Fibroblast of the aortic adventitia (primary cell): ENCODE results near the gene TMCC1. TPM values are rescaled to one million over a fixed set of nuclear protein-coding genes. Genes with fewer than 3 reads are reported as not detected.

Experiments used
- DNase-seq: peaks from one replicate; pipeline ENCODE4 v3.0.0-alpha.2; 2010; ENCODE audit warnings: low read depth
- H3K4me3 ChIP-seq: 2 replicates; pipeline ENCODE4 v1.5.1; 2011; ENCODE audit warnings: low read depth, mild to moderate bottlenecking, control low read depth, low read length, moderate library complexity
- total RNA-seq: library from RNA; depleted of rRNA; stranded (reverse); fragments of >200 nt; gene quantifications from 2 replicates; pipeline ENCODE4 v1.2.3, GENCODE V29; 2012; ENCODE audit warnings: low replicate concordance
- TF ChIP-seq, protein P1 (sequence below): IDR thresholded peaks from 2 replicates; pipeline ENCODE4 v1.5.1; 2011; ENCODE audit warnings: mild to moderate bottlenecking, low read length, control low read depth, inconsistent platforms; ENCODE audit not compliant: insufficient read depth

The TMCC1 gene
- total RNA-seq, 1 donor, result 16.9 TPM

DNA sequence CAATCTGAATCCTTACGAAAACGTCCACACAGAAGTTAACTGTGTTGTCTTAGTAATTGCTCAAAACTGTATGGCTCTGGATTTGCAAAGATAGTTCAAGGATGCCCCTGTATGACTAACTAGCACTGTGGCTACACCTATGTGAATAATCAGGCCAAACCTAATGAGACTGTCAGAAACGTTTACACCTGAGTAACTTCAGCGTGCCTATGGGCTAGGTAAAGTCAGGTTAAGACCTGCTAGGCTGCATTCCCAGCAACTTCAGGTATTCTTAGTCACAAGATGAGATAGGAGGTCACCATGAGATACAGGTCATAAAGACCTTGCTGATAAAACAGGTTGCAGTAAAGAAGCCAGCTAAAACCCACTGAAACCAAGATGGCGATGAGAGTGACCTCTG is 199.3 kb downstream of the TMCC1 start:
- H3K4me3 ChIP-seq, result no peak overlapping the region
- DNase-seq, result no peak
- TF ChIP-seq, protein P1, sequence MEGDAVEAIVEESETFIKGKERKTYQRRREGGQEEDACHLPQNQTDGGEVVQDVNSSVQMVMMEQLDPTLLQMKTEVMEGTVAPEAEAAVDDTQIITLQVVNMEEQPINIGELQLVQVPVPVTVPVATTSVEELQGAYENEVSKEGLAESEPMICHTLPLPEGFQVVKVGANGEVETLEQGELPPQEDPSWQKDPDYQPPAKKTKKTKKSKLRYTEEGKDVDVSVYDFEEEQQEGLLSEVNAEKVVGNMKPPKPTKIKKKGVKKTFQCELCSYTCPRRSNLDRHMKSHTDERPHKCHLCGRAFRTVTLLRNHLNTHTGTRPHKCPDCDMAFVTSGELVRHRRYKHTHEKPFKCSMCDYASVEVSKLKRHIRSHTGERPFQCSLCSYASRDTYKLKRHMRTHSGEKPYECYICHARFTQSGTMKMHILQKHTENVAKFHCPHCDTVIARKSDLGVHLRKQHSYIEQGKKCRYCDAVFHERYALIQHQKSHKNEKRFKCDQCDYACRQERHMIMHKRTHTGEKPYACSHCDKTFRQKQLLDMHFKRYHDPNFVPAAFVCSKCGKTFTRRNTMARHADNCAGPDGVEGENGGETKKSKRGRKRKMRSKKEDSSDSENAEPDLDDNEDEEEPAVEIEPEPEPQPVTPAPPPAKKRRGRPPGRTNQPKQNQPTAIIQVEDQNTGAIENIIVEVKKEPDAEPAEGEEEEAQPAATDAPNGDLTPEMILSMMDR, result no peak

DNA sequence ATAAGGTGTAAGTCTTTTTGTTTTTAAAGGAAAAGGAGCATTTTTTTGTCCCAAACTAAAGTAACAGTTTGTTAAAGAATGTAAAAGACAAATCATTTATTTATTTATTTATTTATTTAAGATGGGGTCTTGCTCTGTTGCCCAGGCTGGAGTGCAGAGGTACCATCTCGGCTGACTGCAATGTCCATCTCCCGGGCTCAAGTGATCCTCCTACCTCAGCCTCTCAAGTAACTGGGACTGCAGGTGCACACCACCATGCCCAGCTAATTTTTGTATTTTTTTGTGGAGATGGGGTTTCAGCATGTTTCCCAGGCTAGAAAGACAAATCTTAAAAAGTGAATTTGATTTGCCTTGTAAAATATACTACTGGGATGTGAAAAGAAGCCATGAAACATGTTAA is 200.8 kb downstream of the TMCC1 start:
- DNase-seq, result no peak
- TF ChIP-seq, protein P1, result no peak

DNA sequence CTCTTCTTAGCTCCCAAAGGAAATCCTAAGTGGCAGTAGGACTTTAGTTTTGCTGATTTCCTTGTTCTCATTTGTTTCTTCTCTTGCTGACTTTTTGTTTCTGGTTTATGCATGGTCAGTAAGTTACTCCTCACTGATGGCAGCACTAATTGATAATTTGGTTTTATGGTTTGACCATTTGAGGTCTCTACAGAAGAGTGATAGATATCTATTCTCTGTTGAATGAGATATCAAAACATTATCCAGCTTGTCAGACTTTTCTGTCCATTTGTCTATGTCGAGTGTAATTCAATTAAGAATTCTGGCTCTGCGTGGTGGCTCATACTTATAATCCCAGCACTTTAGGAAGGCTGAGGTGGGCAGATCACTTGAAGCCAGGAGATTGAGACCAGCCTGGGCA is 202.5 kb downstream of the TMCC1 start:
- no peak for DNase-seq
- H3K4me3 ChIP-seq, result no peak overlapping the region
- TF ChIP-seq, protein P1, result no peak

More for the DNA sequence above, 200.8 kb downstream of the TMCC1 start:
- no peak overlapping the region for H3K4me3 ChIP-seq

DNA sequence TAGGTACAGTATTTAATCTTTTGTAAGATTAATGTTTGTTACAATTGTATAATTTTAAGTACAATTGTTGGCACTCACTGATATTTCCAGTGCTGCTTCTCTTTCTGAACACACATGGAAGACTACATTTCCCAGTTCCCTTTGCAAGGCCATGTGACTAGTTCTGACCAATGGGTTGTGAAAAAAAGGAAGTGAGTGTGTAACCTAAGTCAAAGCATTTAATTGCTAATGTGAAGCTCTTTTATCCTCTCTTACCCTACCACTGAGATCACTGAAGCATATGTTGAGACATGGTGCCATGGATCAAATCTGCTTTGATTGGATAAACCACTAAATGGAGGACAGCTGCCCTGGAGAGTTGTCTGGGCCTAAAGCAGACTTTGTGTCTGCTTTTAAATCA is 203.1 kb downstream of the TMCC1 start:
- H3K4me3 ChIP-seq, result no peak overlapping the region
- DNase-seq, result peak; percentile 63
- TF ChIP-seq, protein P1, result no peak

DNA sequence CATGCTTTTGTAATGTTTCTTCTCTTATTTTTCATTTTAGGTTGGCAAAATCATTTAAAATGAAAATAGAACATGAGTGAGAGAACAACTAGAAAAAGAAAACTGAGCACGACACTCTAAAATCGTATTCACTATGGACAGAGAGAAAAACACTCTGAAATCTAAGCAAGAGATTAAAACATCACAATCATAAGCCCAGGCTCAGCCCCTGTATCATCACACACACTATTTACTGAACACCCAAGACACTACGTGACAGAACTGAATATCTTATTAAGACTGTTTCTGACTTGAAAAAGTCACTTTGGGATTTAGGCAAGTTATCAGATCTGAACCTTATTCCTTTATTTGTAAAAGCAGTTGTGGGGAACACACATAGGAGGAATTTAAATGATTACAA is 204.5 kb downstream of the TMCC1 start:
- no peak overlapping the region for H3K4me3 ChIP-seq

DNA sequence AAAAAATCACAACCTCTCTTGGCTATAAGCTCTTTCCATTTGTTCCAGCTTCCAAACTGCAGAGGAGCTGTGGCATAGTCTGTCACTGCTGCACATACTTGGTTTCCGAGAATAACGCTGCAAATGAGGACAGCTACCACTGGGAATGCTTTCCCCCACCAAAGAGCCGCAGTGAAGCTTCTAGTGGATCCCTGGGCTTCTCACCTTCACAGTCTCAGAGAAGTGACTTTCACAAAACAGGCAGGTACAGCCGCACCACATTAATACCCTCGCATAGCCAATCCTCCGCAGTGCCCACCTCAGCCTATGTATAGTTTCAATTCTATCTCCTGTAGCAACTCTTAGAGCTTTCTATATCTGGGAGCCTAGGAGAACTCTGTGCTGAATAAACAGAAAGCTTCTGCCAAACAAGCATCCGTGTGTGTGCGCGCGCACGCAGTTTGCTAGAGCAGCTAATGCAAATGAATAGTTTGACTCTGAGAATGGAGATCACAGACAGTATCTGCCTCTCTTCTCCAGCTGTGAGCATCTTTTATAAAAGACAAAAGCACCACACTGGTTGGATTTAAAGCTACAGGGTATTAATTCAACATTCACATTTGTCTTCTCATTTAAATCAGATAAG is 205.1 kb downstream of the TMCC1 start:
- TF ChIP-seq, protein P1, result no peak
- peak overlapping the region; percentile 52 for H3K4me3 ChIP-seq
- DNase-seq, result peak; percentile 73

More for the DNA sequence above, 204.5 kb downstream of the TMCC1 start:
- TF ChIP-seq, protein P1, result no peak
- DNase-seq, result no peak
